Natural killer cell treated with Interleukin-12 subunit alpha and Interleukin-12 subunit beta and Interleukin-15 and Interleukin-18, amount 100 ng/mL, for 72 hours (primary cell): ENCODE measurements around the gene PARP6. TPM values are rescaled to one million over a fixed set of nuclear protein-coding genes. Genes with fewer than 3 reads are reported as not detected.

ENCODE experiments used
- ATAC-seq, 2 donors: fragments of 150-1000 bp; cut with Tn5 transposase in 1 of 2; sonication (Bioruptor Pico), chemical (Tn5 transposase) in 1 of 2; 2 replicates each; pipeline ENCODE4 v1.10.0; 2021
- DNase-seq: peaks from one replicate; pipeline ENCODE4 v3.0.0; 2022; ENCODE audit warnings: low spot score
- H3K27ac Mint-ChIP-seq, 2 donors: 1 replicate in 1 of 2; 2 replicates in 1 of 2; pipeline ENCODE4 v1.8.0; 2022; ENCODE audit warnings: mixed read lengths in 2 of 2, mild to moderate bottlenecking in 1 of 2, moderate library complexity in 1 of 2
- H3K27me3 Mint-ChIP-seq, 2 donors: 1 replicate in 1 of 2; 2 replicates in 1 of 2; pipeline ENCODE4 v1.8.0; 2022; ENCODE audit warnings: mixed read lengths in 2 of 2
- H3K36me3 Mint-ChIP-seq: one replicate; pipeline ENCODE4 v1.8.0; 2022; ENCODE audit warnings: mixed read lengths
- H3K4me1 Mint-ChIP-seq, 2 donors: 1 replicate in 1 of 2; 2 replicates in 1 of 2; pipeline ENCODE4 v1.8.0; 2022; ENCODE audit warnings: low read depth in 2 of 2, mixed read lengths in 2 of 2, mild to moderate bottlenecking in 1 of 2
- H3K4me3 Mint-ChIP-seq: one replicate; pipeline ENCODE4 v1.8.0; 2022; ENCODE audit warnings: mixed read lengths
- H3K9me3 Mint-ChIP-seq: 2 replicates; pipeline ENCODE4 v1.8.0; 2022; ENCODE audit warnings: mixed read lengths
- total RNA-seq, 2 donors: library from RNA; stranded (reverse); gene quantifications; one replicate each; pipeline ENCODE4 v1.2.3, GENCODE V29; 2022

The PARP6 gene
- total RNA-seq, 2 donors from 2014 or later = 48.5 to 80.9 TPM

- peak within 1 kb of the TSS; percentile 66 to 78 for H3K27ac Mint-ChIP-seq
- DNase-seq (no peak), ATAC-seq (peak; percentile 72 to 78)
- H3K4me3 Mint-ChIP-seq = peak within 1 kb of the TSS; percentile 58
- peaks cover 0 to 19% of the 10 kb centered on the region in 2 donors for H3K4me1 Mint-ChIP-seq
- H3K9me3 Mint-ChIP-seq = no peaks in the 10 kb centered on the region
- peaks cover 6% of the 10 kb centered on the region for H3K36me3 Mint-ChIP-seq
- H3K27me3 Mint-ChIP-seq = peaks cover 0 to 6% of the 10 kb centered on the region in 2 donors
These were observed 74.6 kb downstream of the PARP6 start, which contains the start of gene GRAMD2A for GRCh38 chr15:72197460-72198355. Gene GRAMD2A (minus strand): TSS chr15:72197787.

- DNase-seq = no peak
- H3K27me3 Mint-ChIP-seq = peaks cover 0 to 6% of the 10 kb centered on the region in 2 donors
- no peak overlapping the region for H3K4me3 Mint-ChIP-seq
- peak; percentile 17 for ATAC-seq
- no peaks in the 10 kb centered on the region for H3K9me3 Mint-ChIP-seq
- H3K36me3 Mint-ChIP-seq = peaks cover 6% of the 10 kb centered on the region
- H3K27ac Mint-ChIP-seq = no peak overlapping the region
- peaks cover 0 to 19% of the 10 kb centered on the region in 2 donors for H3K4me1 Mint-ChIP-seq
These were observed 75.3 kb downstream of the PARP6 start for GRCh38 chr15:72197041-72197459.

GRCh38 chr15:72196409-72197040 lies 75.8 kb downstream of the PARP6 start:
- H3K9me3 Mint-ChIP-seq = no peaks in the 10 kb centered on the region
- ATAC-seq (peak in 1 of 2 donors; percentile 31), DNase-seq (no peak)
- H3K27me3 Mint-ChIP-seq = peaks cover 0 to 6% of the 10 kb centered on the region in 2 donors
- peak overlapping the region in 1 of 2 donors; percentile 26 for H3K27ac Mint-ChIP-seq
- peaks cover 6% of the 10 kb centered on the region for H3K36me3 Mint-ChIP-seq
- peaks cover 0 to 19% of the 10 kb centered on the region in 2 donors for H3K4me1 Mint-ChIP-seq
- H3K4me3 Mint-ChIP-seq = no peak overlapping the region

- H3K27ac Mint-ChIP-seq = no peak overlapping the region
- no peaks in the 10 kb centered on the region for H3K9me3 Mint-ChIP-seq
- ATAC-seq (no peak), DNase-seq (no peak)
- no peak overlapping the region for H3K4me3 Mint-ChIP-seq
- peaks cover 0 to 14% of the 10 kb centered on the region in 2 donors for H3K4me1 Mint-ChIP-seq
- H3K27me3 Mint-ChIP-seq = peaks cover 7 to 14% of the 10 kb centered on the region in 2 donors
- no peaks in the 10 kb centered on the region for H3K36me3 Mint-ChIP-seq
These were observed 77.2 kb downstream of the PARP6 start for GRCh38 chr15:72195101-72195511.

GRCh38 chr15:72193836-72194396 lies 78.4 kb downstream of the PARP6 start:
- Mint-ChIP-seq H3K4me1 (peaks cover 0 to 12% of the 10 kb centered on the region in 2 donors), H3K36me3 (no peaks in the 10 kb centered on the region), H3K9me3 (no peaks in the 10 kb centered on the region), H3K4me3 (no peak overlapping the region), H3K27me3 (peaks cover 7 to 14% of the 10 kb centered on the region in 2 donors), H3K27ac (peak overlapping the region in 1 of 2 donors; percentile 49)
- ATAC-seq (no peak), DNase-seq (no peak)

GRCh38 chr15:72192416-72192815 lies 79.9 kb downstream of the PARP6 start:
- H3K4me1 Mint-ChIP-seq = peaks cover 0 to 6% of the 10 kb centered on the region in 2 donors
- H3K4me3 Mint-ChIP-seq = no peak overlapping the region
- H3K9me3 Mint-ChIP-seq = no peaks in the 10 kb centered on the region
- H3K27ac Mint-ChIP-seq = no peak overlapping the region
- DNase-seq (no peak), ATAC-seq (no peak)
- peaks cover 7 to 10% of the 10 kb centered on the region in 2 donors for H3K27me3 Mint-ChIP-seq
- no peaks in the 10 kb centered on the region for H3K36me3 Mint-ChIP-seq

Other genes with a start within 250 kb of the PARP6 start
- gene MYO9A, start 154.4 kb downstream of the PARP6 start, total RNA-seq = 10 to 100 TPM; 16.3 to 19.8 TPM
- 1 to 10 TPM in 1 of 2 donors, under 1 TPM in 1; 0.84 to 1.6 TPM for gene SENP8, start 154.2 kb downstream of the PARP6 start, total RNA-seq
- not detected for gene GRAMD2A, start 74.8 kb downstream of the PARP6 start, total RNA-seq
- 1,000 to 10,000 TPM; 2,229 to 3,912 TPM for gene PKM, start 41.4 kb downstream of the PARP6 start, total RNA-seq
- under 1 TPM; 0.92 to 1.00 TPM for gene CELF6, start 47.6 kb upstream of the PARP6 start, total RNA-seq
- 10 to 100 TPM; 90.3 to 91.7 TPM for gene HEXA, start 103.5 kb upstream of the PARP6 start, total RNA-seq
- gene TMEM202, start 125.8 kb upstream of the PARP6 start, total RNA-seq = not detected
- 100 to 1,000 TPM; 155 to 175 TPM for gene ARIH1, start 201.8 kb upstream of the PARP6 start, total RNA-seq